Measurements from ENCODE around the gene RNF220. TPM values are rescaled to one million over a fixed set of nuclear protein-coding genes. Genes with fewer than 3 reads are reported as not detected.

RNF220 gene
- total RNA-seq, 1 donor from 2014 or later: 52.5 TPM

DNA sequence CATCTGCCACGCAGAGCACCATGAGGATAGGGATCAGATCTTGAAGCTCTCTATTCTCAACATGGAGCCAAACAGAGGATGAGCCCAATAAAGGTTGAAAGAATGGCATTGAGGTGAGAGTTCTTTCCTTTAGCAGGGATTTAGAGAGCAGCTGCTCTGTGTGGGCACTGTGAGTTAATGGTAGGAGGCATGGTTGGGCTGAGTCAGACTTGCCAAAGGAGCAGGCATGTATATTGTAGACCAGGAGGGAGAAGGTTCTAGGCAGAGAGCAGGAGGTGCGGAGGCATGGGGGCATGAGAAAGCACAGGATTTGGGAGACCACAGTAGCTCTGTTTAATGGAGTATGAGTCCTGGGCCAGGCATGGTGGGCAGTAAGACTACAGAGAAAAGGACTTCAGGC, 237.2 kb downstream of the RNF220 start:
- Histone ChIP-seq H3K4me1 (no peaks in the 10 kb centered on the region), H3K27ac (no peak overlapping the region), H3K9me3 (no peaks in the 10 kb centered on the region), H3K4me3 (no peak overlapping the region), H3K36me3 (peaks cover 0 to 84% of the 10 kb centered on the region in 2 donors), H3K27me3 (no peaks in the 10 kb centered on the region)
- TF ChIP-seq POLR2AphosphoS5 (IDR thresholded peaks at IDR 0.05; ENCODE audit: insufficient read depth in 1 of 2, low read depth in 1 of 2) (no peak), POLR2A (IDR thresholded peaks at IDR 0.05) (no peak)
- TF ChIP-seq, protein P1, sequence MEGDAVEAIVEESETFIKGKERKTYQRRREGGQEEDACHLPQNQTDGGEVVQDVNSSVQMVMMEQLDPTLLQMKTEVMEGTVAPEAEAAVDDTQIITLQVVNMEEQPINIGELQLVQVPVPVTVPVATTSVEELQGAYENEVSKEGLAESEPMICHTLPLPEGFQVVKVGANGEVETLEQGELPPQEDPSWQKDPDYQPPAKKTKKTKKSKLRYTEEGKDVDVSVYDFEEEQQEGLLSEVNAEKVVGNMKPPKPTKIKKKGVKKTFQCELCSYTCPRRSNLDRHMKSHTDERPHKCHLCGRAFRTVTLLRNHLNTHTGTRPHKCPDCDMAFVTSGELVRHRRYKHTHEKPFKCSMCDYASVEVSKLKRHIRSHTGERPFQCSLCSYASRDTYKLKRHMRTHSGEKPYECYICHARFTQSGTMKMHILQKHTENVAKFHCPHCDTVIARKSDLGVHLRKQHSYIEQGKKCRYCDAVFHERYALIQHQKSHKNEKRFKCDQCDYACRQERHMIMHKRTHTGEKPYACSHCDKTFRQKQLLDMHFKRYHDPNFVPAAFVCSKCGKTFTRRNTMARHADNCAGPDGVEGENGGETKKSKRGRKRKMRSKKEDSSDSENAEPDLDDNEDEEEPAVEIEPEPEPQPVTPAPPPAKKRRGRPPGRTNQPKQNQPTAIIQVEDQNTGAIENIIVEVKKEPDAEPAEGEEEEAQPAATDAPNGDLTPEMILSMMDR (IDR thresholded peaks at IDR 0.05): no peak
- intact Hi-C loops (cut with DNase I): no loop called here
- DNase-seq (ENCODE audit: extremely low spot score in 2 of 2): no peak

DNA sequence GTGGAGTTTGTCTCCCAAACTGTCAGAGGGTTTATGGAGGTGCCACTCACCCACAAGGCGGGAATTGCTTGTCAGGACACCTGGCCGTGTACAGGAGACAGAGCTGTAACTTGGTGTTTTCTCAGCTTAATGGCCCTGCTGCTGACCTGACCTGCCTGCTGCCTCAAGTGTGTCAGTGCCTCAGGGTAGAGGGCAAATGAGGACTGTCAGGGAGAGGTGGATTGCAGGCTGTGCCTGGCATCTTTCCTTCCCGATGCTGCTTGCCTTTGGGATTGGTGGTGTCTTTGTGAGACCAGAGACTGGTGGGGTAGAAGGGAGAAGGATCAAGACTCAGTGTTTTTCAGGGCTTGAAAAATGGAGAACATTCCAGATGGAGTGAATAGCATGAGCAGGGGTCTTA, 237.9 kb downstream of the RNF220 start:
- intact Hi-C loops (cut with DNase I): no loop called here
- TF ChIP-seq, protein P1 (IDR thresholded peaks at IDR 0.05): no peak
- TF ChIP-seq POLR2A (IDR thresholded peaks at IDR 0.05) (no peak), POLR2AphosphoS5 (IDR thresholded peaks at IDR 0.05; ENCODE audit: insufficient read depth in 1 of 2, low read depth in 1 of 2) (no peak)
- no peaks in the 10 kb centered on the region for H3K27me3 ChIP-seq
- no peak for DNase-seq (ENCODE audit: extremely low spot score in 2 of 2)
- H3K27ac ChIP-seq: no peak overlapping the region
- H3K4me3 ChIP-seq: no peak overlapping the region
- peaks cover 0 to 86% of the 10 kb centered on the region in 2 donors for H3K36me3 ChIP-seq
- no peaks in the 10 kb centered on the region for H3K9me3 ChIP-seq
- H3K4me1 ChIP-seq: no peaks in the 10 kb centered on the region

DNA sequence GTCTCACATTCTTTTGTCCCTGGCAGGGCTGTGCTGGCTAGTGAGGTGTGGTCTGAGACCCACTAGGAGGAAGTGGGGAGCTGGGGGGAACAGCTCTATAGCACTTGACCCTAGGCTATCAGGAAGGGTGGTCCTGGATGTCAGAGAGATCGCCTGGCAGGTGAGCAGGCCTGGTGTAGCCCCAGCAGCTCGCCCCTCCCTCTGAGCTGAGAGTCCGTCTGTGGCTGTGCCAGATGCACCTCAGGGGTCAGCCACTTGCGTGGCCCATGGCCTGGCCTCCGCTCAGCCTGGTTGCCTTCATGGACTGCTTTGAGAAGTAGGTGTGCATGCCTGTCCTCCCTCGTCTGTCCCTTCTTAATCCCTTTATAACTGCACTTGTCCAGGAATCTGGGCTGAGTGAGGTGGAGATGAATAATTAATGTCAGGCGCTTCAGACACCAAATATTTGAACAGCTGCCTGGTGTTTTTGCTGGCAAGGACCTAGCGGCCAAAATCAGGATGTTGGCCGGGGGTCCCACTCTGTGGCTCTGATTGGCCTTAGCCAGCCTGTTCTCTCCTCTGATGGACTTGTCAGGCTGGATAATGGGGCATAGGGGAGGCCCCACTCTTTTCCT, 238.8 kb downstream of the RNF220 start:
- TF ChIP-seq, protein P1 (IDR thresholded peaks at IDR 0.05): no peak
- no peak for TF ChIP-seq POLR2AphosphoS5 (IDR thresholded peaks at IDR 0.05; ENCODE audit: insufficient read depth in 1 of 2, low read depth in 1 of 2)
- Histone ChIP-seq H3K36me3 (peaks cover 0 to 78% of the 10 kb centered on the region in 2 donors), H3K9me3 (no peaks in the 10 kb centered on the region), H3K4me1 (no peaks in the 10 kb centered on the region), H3K27me3 (no peaks in the 10 kb centered on the region), H3K27ac (no peak overlapping the region), H3K4me3 (no peak overlapping the region)
- DNase-seq (ENCODE audit: extremely low spot score in 2 of 2): no peak
- intact Hi-C loops (cut with DNase I): no loop called here

DNA sequence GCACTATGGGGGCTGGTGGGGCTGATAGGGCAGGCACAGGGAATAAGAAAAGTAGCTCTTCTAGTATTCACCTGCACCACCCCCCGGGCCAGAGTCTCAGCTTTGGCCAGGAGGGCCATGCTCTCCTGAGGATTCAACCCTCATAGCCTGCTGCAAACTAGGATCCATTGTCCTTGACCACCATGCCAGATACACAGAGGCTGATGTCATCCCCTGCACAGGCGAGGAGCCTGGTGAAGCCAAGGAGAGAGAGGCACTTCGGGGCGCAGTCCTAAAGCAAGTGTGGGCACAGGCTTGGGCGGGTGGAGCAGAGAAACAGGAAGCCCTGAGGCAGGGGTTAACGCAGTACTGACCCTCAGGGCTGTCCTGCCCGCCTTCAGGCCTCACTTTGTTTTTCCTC, 239.8 kb downstream of the RNF220 start:
- Histone ChIP-seq H3K27ac (no peak overlapping the region), H3K4me3 (no peak overlapping the region), H3K27me3 (no peaks in the 10 kb centered on the region), H3K4me1 (no peaks in the 10 kb centered on the region), H3K36me3 (peaks cover 0 to 75% of the 10 kb centered on the region in 2 donors), H3K9me3 (no peaks in the 10 kb centered on the region)
- intact Hi-C loops (cut with DNase I): no loop called here
- DNase-seq (ENCODE audit: extremely low spot score in 2 of 2): no peak
- TF ChIP-seq, protein P1 (IDR thresholded peaks at IDR 0.05): no peak
- no peak for TF ChIP-seq POLR2AphosphoS5 (IDR thresholded peaks at IDR 0.05; ENCODE audit: insufficient read depth in 1 of 2, low read depth in 1 of 2)

DNA sequence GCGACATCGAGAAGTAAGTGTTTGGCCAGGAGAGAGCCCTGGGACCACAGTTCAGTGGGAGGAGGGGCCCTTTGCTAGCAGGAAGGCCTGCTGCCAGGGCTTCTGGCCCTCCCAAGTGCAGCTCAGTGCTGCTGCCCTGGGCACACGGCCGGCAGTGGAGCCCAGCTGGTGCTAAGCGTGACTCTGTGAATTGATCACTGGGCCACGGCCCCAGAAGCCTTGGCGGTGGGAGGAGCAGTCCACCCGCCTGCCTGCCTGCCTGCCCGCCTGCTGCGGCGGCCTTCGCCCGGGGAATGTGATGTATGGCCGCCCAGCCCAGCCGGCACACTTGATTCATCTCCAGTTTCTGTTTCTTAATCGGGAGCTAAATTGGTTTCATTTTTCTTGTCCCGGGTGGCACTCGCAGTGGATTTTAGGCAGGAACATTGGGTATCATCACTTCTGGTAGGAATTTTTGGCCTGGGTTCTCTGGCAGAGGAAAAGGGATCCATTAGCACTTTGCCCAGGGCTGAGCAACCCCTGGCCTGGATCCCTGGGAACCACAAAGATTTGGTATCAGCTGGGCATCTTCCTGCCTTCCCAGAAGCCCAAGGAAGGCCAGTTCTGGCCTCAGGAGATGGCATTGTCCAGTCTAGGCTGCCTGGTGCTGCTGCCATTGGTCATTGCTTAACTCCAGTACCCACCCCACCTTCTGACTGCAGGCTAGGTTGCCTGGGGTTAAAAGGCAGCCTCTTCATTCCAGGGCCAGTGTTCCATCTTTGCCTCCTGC, 240.6 kb downstream of the RNF220 start:
- Histone ChIP-seq H3K27ac (no peak overlapping the region), H3K4me1 (no peaks in the 10 kb centered on the region), H3K4me3 (no peak overlapping the region), H3K36me3 (peaks cover 0 to 75% of the 10 kb centered on the region in 2 donors), H3K27me3 (no peaks in the 10 kb centered on the region), H3K9me3 (no peaks in the 10 kb centered on the region)
- TF ChIP-seq, protein P1 (IDR thresholded peaks at IDR 0.05): no peak
- TF ChIP-seq POLR2A (IDR thresholded peaks at IDR 0.05): no peak
- no peak for DNase-seq (ENCODE audit: extremely low spot score in 2 of 2)
- intact Hi-C loops (cut with DNase I): no loop called here
